OCI-LY7 (cell line): ENCODE results near the gene ADRA2B. TPM values are rescaled to one million over a fixed set of nuclear protein-coding genes. Genes with fewer than 3 reads are reported as not detected.

ENCODE experiments used
- BruUV-seq: library from RNA; stranded (reverse); fragments of 400-500 nt; replicated peaks from 2 replicates; lab custom pipeline; 2021; lab: Mats Ljungman, UMichigan
- CTCF ChIA-PET: fragments of 300-600 bp; sonication (Branson Sonifier 250); formaldehyde crosslinking; loops from one replicate; lab custom pipeline; 2022; ENCODE audit warnings: antibody characterized with exemption; ENCODE audit not compliant: unreplicated experiment; lab: Charles Lee
- POLR2A ChIA-PET: fragments of 300-600 bp; sonication (Branson Sonifier 250); formaldehyde crosslinking; loops from one replicate; lab custom pipeline; 2022; ENCODE audit warnings: antibody characterized with exemption; lab: Charles Lee
- DNase-seq: peaks from one replicate; pipeline ENCODE4 v3.0.0-alpha.2; 2015; ENCODE audit warnings: low spot score
- H2AFZ ChIP-seq: fragments of 200-600 bp; sonication (generic), shearing (Covaris generic); 2 replicates; pipeline ENCODE4 v1.6.1; 2014; ENCODE audit warnings: mild to moderate bottlenecking, antibody characterized with exemption, low read length, moderate library complexity
- H3K27ac ChIP-seq: fragments of 200-600 bp; sonication (generic); 2 replicates; pipeline ENCODE4 v1.5.1; 2014; ENCODE audit warnings: mixed run types, low read depth, mild to moderate bottlenecking, moderate library complexity, low read length, inconsistent platforms; ENCODE audit not compliant: poor library complexity, severe bottlenecking
- H3K36me3 ChIP-seq: fragments of 200-600 bp; sonication (generic); 2 replicates; pipeline ENCODE4 v1.6.1; 2014; ENCODE audit warnings: mild to moderate bottlenecking, antibody characterized with exemption, low read length, moderate library complexity, mixed read lengths; ENCODE audit not compliant: insufficient read depth
- H3K4me1 ChIP-seq: fragments of 200-600 bp; sonication (generic); 2 replicates; pipeline ENCODE4 v1.5.1; 2014; ENCODE audit warnings: mild to moderate bottlenecking, low read length; ENCODE audit not compliant: insufficient read depth, poor library complexity, severe bottlenecking
- H3K4me2 ChIP-seq: fragments of 200-600 bp; sonication (generic); 2 replicates; pipeline ENCODE4 v1.6.1; 2014; ENCODE audit warnings: mild to moderate bottlenecking, low read length
- H3K4me3 ChIP-seq: fragments of 200-600 bp; sonication (generic); 2 replicates; pipeline ENCODE4 v1.5.1; 2014; ENCODE audit warnings: mild to moderate bottlenecking, low read depth, low read length; ENCODE audit not compliant: poor library complexity, severe bottlenecking
- H3K79me2 ChIP-seq: fragments of 200-600 bp; sonication (generic); 2 replicates; pipeline ENCODE4 v1.6.1; 2016; ENCODE audit warnings: low read depth, mild to moderate bottlenecking, low read length, moderate library complexity, mixed read lengths; ENCODE audit not compliant: insufficient read depth
- H3K9me2 ChIP-seq: fragments of 200-600 bp; sonication (generic); 2 replicates; pipeline ENCODE4 v1.6.1; 2016; ENCODE audit warnings: mild to moderate bottlenecking, low read length, mixed read lengths; ENCODE audit not compliant: insufficient read depth
- H3K9me3 ChIP-seq: fragments of 200-600 bp; sonication (generic); 2 replicates; pipeline ENCODE4 v1.6.1; 2014; ENCODE audit warnings: mild to moderate bottlenecking, mixed run types, low read length, mixed read lengths
- H4K20me1 ChIP-seq: fragments of 200-600 bp; sonication (generic); 2 replicates; pipeline ENCODE4 v1.6.1; 2014; ENCODE audit warnings: mild to moderate bottlenecking, antibody characterized with exemption, low read length, moderate library complexity, mixed read lengths; ENCODE audit not compliant: insufficient read depth
- CTCF ChIP-seq: fragments of 200-600 bp; sonication (generic); conservative IDR thresholded peaks from 2 replicates; pipeline ENCODE4 v1.5.1; 2014; ENCODE audit warnings: mild to moderate bottlenecking, antibody characterized with exemption, low read length, moderate library complexity, mixed read lengths
- EZH2phosphoT487 ChIP-seq: fragments of 200-600 bp; sonication (generic); IDR thresholded peaks from 2 replicates; pipeline ENCODE4 v1.6.1; 2018; ENCODE audit warnings: low read depth, borderline replicate concordance, mild to moderate bottlenecking, mixed run types, antibody characterized with exemption, low read length, moderate library complexity, mixed read lengths
- intact Hi-C: fragments of 100-400 bp; cut with micrococcal nuclease; formaldehyde crosslinking; loops from one replicate; pipeline ENCODE4 v1.10.0; 2022; ENCODE audit not compliant: unreplicated experiment
- total RNA-seq, 2 experiments: library from RNA; depleted of rRNA in 1 of 2; stranded (reverse); fragments of >200 nt in 1 of 2; shearing (Covaris generic) in 1 of 2; gene quantifications; 2 replicates each; pipeline ENCODE4 v1.2.3, GENCODE V29; 2014 to 2022

ADRA2B gene
- total RNA-seq, 2 experiments from 2014 or later = 0.06 to 0.11 TPM

GRCh38 chr2:96118698-96119388, 2.5 kb upstream of the ADRA2B start:
- H4K20me1 ChIP-seq = no peaks in the 10 kb centered on the region
- intact Hi-C loops = no loop called here
- ChIA-PET CTCF (no interaction called here), POLR2A (interaction anchor here (0.6 kb wide), 1 partner anchor 34 kb away, joined by 4 read pairs; no protein-coding TSS in a partner anchor)
- no peaks in the 10 kb centered on the region for H3K36me3 ChIP-seq
- no peaks in the 10 kb centered on the region for H3K9me2 ChIP-seq
- H3K4me3 ChIP-seq = no peak overlapping the region
- peaks cover 18% of the 10 kb centered on the region for H3K4me1 ChIP-seq
- no peak overlapping the region for H2AFZ ChIP-seq
- BruUV-seq = no TSS peak
- no peaks in the 10 kb centered on the region for H3K79me2 ChIP-seq
- H3K9me3 ChIP-seq = no peaks in the 10 kb centered on the region
- no peak for DNase-seq
- no peak overlapping the region for H3K27ac ChIP-seq
- no peak overlapping the region for H3K4me2 ChIP-seq
- TF ChIP-seq CTCF = no peak
- TF ChIP-seq EZH2phosphoT487 = no peak

- Histone ChIP-seq H3K36me3 (no peaks in the 10 kb centered on the region), H3K9me2 (no peaks in the 10 kb centered on the region), H3K9me3 (no peaks in the 10 kb centered on the region), H3K4me1 (peaks cover 18% of the 10 kb centered on the region), H3K79me2 (no peaks in the 10 kb centered on the region), H3K4me2 (peak overlapping the region; percentile 79), H3K27ac (no peak overlapping the region), H3K4me3 (peak overlapping the region; percentile 70), H2AFZ (no peak overlapping the region; the same call in 1 of the 2 replicates), H4K20me1 (no peaks in the 10 kb centered on the region)
- ChIA-PET POLR2A (interaction anchor here (0.6 kb wide), 1 partner anchor 35 kb away, joined by 4 read pairs; no protein-coding TSS in a partner anchor), CTCF (interaction anchor here (0.6 to 1.2 kb wide), 2 partner anchors 21 to 126 kb away, joined by 3 to 4 read pairs; no protein-coding TSS in a partner anchor)
- no TSS peak for BruUV-seq
- DNase-seq = peak; percentile 33
- intact Hi-C loops = loop anchor here (2.0 kb wide), 1 partner anchor 125 kb away; no protein-coding TSS in a partner anchor
- TF ChIP-seq EZH2phosphoT487 (no peak), CTCF (peak; percentile 62)
Observed at GRCh38 chr2:96117701-96118588, 1.6 kb upstream of the ADRA2B start.
